Measurements from ENCODE around the gene C2CD2L.
"Not testable (repeated sequence)": the region's sequence is repeated elsewhere in the genome, so short reads cannot be mapped to it uniquely, and the experiment has no call there.

DNA sequence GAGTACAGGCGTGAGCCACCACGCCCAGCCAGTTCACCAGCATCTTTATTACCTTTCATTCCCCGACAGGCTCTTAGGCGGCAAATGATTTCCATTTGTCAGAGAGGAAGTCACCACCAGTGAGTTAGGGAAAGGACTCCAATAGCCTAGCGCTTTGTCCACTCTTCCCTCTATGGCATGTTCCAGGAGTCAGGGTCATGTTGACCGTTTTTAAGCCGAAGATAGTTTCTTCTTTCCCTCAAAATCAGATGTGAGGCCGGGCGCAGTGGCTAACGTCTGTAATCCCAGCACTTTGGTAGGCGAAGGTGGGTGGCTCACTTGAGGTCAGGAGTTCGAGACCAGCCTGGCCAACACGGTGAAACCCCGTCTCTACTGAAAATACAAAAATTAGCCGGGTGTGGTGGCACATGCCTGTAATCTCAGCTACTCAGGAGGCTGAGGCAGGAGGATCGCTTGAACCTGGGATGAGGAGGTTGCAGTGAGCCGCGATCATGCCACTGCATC, 3.9 kb upstream of the C2CD2L start:
- not testable (repeated sequence) for TF ChIP-seq POLR2AphosphoS5, POLR2A (IDR thresholded peaks at IDR 0.05)
